GM13976 (cell line): ENCODE results near the gene KRAS.

Source experiments
- DNase-seq: peaks from one replicate; pipeline ENCODE4 v3.0.0; 2012; ENCODE audit warnings: low spot score
- in situ Hi-C: fragments of 300-500 bp; cut with MboI; formaldehyde crosslinking; loops from one replicate; pipeline ENCODE4 v1.12.0; 2022; ENCODE audit warnings: low sequenced_read_pairs, mixed read lengths, inconsistent platforms; ENCODE audit not compliant: unreplicated experiment
- TF ChIP-seq, protein P1 (sequence below): IDR thresholded peaks from 2 replicates; pipeline ENCODE4 v1.5.1; 2012; ENCODE audit warnings: borderline replicate concordance, mild to moderate bottlenecking; ENCODE audit not compliant: insufficient read depth; ENCODE audit errors: extremely low read depth, missing control alignments, control extremely low read depth

The KRAS gene

GRCh38 chr12:25266497-25266896, 15.8 kb upstream of the KRAS start:
- in situ Hi-C loops, result no loop called here
- no peak for DNase-seq
- TF ChIP-seq, protein P1, sequence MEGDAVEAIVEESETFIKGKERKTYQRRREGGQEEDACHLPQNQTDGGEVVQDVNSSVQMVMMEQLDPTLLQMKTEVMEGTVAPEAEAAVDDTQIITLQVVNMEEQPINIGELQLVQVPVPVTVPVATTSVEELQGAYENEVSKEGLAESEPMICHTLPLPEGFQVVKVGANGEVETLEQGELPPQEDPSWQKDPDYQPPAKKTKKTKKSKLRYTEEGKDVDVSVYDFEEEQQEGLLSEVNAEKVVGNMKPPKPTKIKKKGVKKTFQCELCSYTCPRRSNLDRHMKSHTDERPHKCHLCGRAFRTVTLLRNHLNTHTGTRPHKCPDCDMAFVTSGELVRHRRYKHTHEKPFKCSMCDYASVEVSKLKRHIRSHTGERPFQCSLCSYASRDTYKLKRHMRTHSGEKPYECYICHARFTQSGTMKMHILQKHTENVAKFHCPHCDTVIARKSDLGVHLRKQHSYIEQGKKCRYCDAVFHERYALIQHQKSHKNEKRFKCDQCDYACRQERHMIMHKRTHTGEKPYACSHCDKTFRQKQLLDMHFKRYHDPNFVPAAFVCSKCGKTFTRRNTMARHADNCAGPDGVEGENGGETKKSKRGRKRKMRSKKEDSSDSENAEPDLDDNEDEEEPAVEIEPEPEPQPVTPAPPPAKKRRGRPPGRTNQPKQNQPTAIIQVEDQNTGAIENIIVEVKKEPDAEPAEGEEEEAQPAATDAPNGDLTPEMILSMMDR, result no peak

- no peak for DNase-seq
- in situ Hi-C loops, result no loop called here
- TF ChIP-seq, protein P1, result no peak
Observed at GRCh38 chr12:25264862-25265261, 14.1 kb upstream of the KRAS start.

DNA sequence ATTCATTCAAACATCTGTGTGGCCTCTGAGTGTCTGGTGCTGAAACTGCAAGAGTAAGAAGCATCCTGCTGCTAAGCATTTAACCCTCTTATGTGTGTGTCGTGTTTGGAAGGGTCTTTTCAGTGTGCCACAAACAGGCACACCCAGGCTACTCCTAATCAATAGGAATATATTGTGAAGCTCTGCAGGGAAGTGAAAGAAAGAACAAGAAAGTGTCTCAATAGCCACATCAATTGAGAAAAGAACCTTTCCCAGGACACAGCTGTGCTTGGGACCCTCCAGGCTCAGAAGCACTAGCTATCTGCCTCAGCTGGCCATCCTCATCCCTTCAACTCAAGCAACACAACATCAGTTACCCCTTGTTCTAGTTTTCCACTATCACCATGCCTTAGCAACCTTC, 13.4 kb upstream of the KRAS start:
- no peak for DNase-seq
- in situ Hi-C loops, result no loop called here
- TF ChIP-seq, protein P1, result no peak

GRCh38 chr12:25263594-25263993, 12.9 kb upstream of the KRAS start:
- in situ Hi-C loops, result no loop called here
- TF ChIP-seq, protein P1, result no peak
- DNase-seq, result no peak

GRCh38 chr12:25262389-25263074, 11.8 kb upstream of the KRAS start:
- DNase-seq, result no peak
- in situ Hi-C loops, result no loop called here
- TF ChIP-seq, protein P1, result no peak

DNA sequence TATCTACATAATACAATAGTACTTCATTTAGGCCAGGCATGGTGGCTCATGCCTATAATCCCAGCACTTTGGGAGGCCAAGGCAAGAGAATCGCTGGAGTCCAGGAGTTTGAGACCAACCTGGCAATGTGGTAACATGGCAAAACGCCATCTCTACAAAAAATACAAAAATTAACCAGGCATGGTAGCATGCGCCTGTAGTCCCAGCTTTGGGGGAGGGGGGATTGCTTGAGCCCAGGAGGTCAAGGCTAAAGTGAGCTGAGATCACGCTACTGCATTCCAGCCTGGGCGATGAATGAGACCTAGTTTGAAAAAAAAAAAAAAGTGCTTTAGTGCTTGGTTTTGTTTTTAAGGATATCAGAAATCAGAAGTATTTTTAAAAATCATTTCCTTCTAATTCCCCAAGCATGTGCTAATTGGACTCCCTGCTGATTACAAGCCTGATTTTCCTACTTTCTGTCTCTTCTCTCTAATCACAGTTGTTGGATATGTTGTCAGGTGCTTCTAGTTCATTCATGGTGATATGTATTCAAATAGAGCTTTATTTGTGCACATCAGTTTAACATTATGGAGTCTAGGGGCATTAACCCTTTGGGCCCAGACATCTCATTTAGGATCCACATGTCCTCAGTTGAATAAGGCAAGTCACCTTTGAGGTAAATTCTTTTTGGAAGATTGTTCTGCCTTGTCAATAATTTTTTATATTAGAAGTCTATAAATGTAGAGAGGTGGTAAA, 7.0 kb upstream of the KRAS start:
- TF ChIP-seq, protein P1, result no peak
- in situ Hi-C loops, result no loop called here
- DNase-seq, result no peak
